Upper lobe of left lung (tissue), 4 donors: Measurements from ENCODE around the gene TMEM175.

Experiments
- CTCF ChIP-seq, 6 experiments: fragments of 450-650 bp in 4 of 6; fragments of 200-600 bp in 2 of 6; sonication (generic) in 2 of 6; IDR thresholded peaks; one replicate each; pipeline ENCODE4 v1.5.1; 2016 to 2019; ENCODE audit warnings: antibody characterized with exemption in 6 of 6
- POLR2AphosphoS5 ChIP-seq, 2 donors: sonication (generic); formaldehyde crosslinking; IDR thresholded peaks; one replicate each; pipeline ENCODE4 v1.5.1; 2017; ENCODE audit warnings: antibody characterized with exemption in 2 of 2

DNA sequence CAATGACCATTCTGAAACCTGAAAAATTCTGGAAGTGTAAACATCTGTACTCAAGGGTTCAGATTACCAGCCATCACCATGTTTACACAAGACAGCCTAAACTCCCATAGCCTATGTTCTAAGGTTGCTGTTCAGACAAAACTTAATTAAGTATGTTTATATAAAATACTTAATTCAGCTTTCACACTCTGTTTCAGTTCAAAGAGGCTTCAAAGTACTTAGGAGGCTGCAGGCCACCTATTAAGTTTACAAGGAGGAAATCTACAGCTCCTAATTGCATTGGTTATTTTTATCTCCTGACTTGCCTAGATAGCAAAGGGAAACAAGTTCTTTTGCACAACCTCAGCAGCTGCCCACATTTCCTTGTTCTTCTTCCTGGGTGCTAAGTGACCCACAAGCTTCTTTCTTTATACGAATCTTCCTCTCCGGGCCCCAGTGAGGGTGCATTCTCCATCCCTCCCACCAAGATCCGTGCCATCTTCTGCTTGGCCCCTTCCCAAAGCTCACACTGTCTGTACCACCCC is 2.2 kb upstream of the TMEM175 start:
- TF ChIP-seq POLR2AphosphoS5 (IDR thresholded peaks at IDR 0.05) (no peak), CTCF (IDR thresholded peaks at IDR 0.05) (no peak)
